Upper lobe of left lung (tissue), 6 donors: Measurements from ENCODE around the gene TRIM66. TPM values are rescaled to one million over a fixed set of nuclear protein-coding genes. Genes with fewer than 3 reads are reported as not detected.
A peak's percentile ranks its signal among the peaks of the same experiment; 100 is the strongest.

Source experiments
- ATAC-seq, 2 donors: fragments of 200-7000 bp; cut with Tn5 transposase; one replicate each; pipeline ENCODE4 v1.9.1; 2022; ENCODE audit warnings: mild to moderate bottlenecking in 2 of 2, moderate library complexity in 2 of 2; ENCODE audit not compliant: low FRiP score in 2 of 2
- DNase-seq, 2 donors: peaks; one replicate each; pipeline ENCODE4 v3.0.0-alpha.2; 2019 to 2020
- H3K27ac ChIP-seq, 4 donors: fragments of 200-600 bp; sonication (generic); one replicate each; pipeline ENCODE4 v1.5.1; 2016 to 2019
- H3K27me3 ChIP-seq, 4 donors: fragments of 200-600 bp; sonication (generic); one replicate each; pipeline ENCODE4 v1.5.1; 2017 to 2019
- H3K36me3 ChIP-seq, 4 donors: fragments of 200-600 bp; sonication (generic); one replicate each; pipeline ENCODE4 v1.5.1; 2016 to 2019
- H3K4me1 ChIP-seq, 4 donors: fragments of 200-600 bp; sonication (generic); one replicate each; pipeline ENCODE4 v1.5.1; 2018 to 2019
- H3K4me3 ChIP-seq, 4 donors: fragments of 200-600 bp; sonication (generic); one replicate each; pipeline ENCODE4 v1.5.1; 2017 to 2019; ENCODE audit warnings: mild to moderate bottlenecking in 2 of 4, moderate library complexity in 1 of 4
- H3K9me3 ChIP-seq, 4 donors: fragments of 200-600 bp; sonication (generic); one replicate each; pipeline ENCODE4 v1.5.1; 2018 to 2019
- EP300 ChIP-seq, 4 donors: sonication (generic); formaldehyde crosslinking; IDR thresholded peaks; one replicate each; pipeline ENCODE4 v1.5.1; 2017; ENCODE audit warnings: antibody characterized with exemption in 4 of 4, control low read depth in 2 of 4
- POLR2A ChIP-seq, 4 donors: fragments of 450-650 bp; IDR thresholded peaks; one replicate each; pipeline ENCODE4 v1.5.1; 2016 to 2017; ENCODE audit warnings: antibody characterized with exemption in 4 of 4, mild to moderate bottlenecking in 2 of 4
- POLR2AphosphoS5 ChIP-seq, 2 donors: sonication (generic); formaldehyde crosslinking; IDR thresholded peaks; one replicate each; pipeline ENCODE4 v1.5.1; 2017; ENCODE audit warnings: antibody characterized with exemption in 2 of 2
- WGBS, 2 donors: methylation state at CpG; one replicate each; pipeline ENCODE4 v1.1.5; 2017 to 2018; 5-methylcytosine and 5-hydroxymethylcytosine counted together
- small RNA-seq, 4 donors: library from RNA; depleted of rRNA; stranded (forward); fragments of <200 nt; gene quantifications; one replicate each; pipeline ENCODE3, GENCODE V24; 2016
- total RNA-seq, 6 donors: library from RNA; depleted of rRNA in 4 of 6; stranded (reverse); fragments of >200 nt in 4 of 6; gene quantifications; one replicate each; pipeline versions ENCODE4 v1.1.0 to v1.2.1, GENCODE V29; 2016 to 2021
- TF ChIP-seq, protein P1 (sequence below), 6 experiments: fragments of 450-650 bp in 4 of 6; fragments of 200-600 bp in 2 of 6; sonication (generic) in 2 of 6; IDR thresholded peaks; one replicate each; pipeline ENCODE4 v1.5.1; 2016 to 2019; ENCODE audit warnings: antibody characterized with exemption in 6 of 6
- donor health status: DM: no; HTN: no; CAD: no; lungs with moderate emphysema.
- donor health status: DM: no; HTN: yes; CAD: no; lungs with severe emphysema.

TRIM66 gene
- total RNA-seq, 6 donors from 2014 or later = 4.9 to 126 (median 11.2) TPM

DNA sequence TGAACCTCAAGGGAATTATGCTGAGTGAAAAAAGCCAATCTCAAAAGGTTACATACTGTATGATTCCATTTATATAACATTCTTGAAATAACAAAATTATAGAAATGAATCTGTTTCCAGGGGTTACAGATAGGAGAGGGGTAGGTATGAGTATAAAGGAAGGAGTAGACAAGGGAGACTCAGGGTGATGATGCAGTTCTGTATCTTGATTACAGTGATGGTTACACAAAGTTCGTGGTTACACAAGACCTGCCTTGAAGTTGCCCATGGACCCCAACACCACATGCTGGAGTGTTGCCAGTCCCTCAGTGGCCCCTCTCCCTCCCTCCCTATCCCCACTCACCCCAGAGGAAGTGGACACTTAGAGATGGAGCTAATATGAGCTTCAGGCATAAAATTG is 108.7 kb downstream of the TRIM66 start:
- Histone ChIP-seq H3K27me3 (no peaks in the 10 kb centered on the region), H3K4me3 (no peak overlapping the region), H3K27ac (no peak overlapping the region), H3K36me3 (no peaks in the 10 kb centered on the region), H3K4me1 (no peaks in the 10 kb centered on the region), H3K9me3 (peaks cover 0 to 5% (median 4%) of the 10 kb centered on the region in 4 donors)
- WGBS, 2 donors = 69% methylated on average over 1 of the region's 1 CpG
- DNase-seq (no peak), ATAC-seq (no peak)
- TF ChIP-seq POLR2AphosphoS5 (IDR thresholded peaks at IDR 0.05) (no peak), EP300 (IDR thresholded peaks at IDR 0.05) (no peak), POLR2A (IDR thresholded peaks at IDR 0.05) (no peak)
- TF ChIP-seq, protein P1, sequence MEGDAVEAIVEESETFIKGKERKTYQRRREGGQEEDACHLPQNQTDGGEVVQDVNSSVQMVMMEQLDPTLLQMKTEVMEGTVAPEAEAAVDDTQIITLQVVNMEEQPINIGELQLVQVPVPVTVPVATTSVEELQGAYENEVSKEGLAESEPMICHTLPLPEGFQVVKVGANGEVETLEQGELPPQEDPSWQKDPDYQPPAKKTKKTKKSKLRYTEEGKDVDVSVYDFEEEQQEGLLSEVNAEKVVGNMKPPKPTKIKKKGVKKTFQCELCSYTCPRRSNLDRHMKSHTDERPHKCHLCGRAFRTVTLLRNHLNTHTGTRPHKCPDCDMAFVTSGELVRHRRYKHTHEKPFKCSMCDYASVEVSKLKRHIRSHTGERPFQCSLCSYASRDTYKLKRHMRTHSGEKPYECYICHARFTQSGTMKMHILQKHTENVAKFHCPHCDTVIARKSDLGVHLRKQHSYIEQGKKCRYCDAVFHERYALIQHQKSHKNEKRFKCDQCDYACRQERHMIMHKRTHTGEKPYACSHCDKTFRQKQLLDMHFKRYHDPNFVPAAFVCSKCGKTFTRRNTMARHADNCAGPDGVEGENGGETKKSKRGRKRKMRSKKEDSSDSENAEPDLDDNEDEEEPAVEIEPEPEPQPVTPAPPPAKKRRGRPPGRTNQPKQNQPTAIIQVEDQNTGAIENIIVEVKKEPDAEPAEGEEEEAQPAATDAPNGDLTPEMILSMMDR (IDR thresholded peaks at IDR 0.05) = no peak

DNA sequence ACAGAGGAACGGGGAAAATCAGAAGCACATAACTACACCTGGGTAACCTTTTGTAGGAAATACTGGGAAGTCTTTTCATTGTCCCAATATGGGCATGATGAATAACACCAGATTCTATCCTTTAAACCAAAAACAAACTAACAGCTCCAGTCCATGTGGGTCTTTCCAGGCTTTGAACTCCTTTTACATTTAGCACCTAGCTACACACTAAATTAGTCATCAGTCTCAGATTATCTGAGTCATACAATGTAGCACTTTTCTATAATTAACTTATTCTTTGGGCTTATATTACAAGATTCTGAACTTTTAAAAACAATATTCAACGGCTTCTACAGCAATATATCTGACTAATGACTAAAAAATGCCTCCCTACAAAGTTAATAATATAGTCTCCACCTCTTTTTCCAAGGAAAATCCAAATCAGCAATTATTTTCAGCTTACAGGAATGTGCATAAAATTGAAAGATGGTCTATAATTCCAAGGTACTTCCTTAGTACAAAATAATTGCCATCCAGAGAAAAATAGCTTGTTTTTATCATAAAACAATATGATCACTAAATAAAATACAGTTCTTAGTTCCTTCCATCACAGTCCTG is 114.8 kb downstream of the TRIM66 start:
- DNase-seq = no peak
- TF ChIP-seq, protein P1 (IDR thresholded peaks at IDR 0.05) = no peak
- TF ChIP-seq POLR2A (IDR thresholded peaks at IDR 0.05) (no peak), EP300 (IDR thresholded peaks at IDR 0.05) (no peak), POLR2AphosphoS5 (IDR thresholded peaks at IDR 0.05) (no peak)
- Histone ChIP-seq H3K4me3 (no peak overlapping the region), H3K4me1 (no peaks in the 10 kb centered on the region), H3K27me3 (no peaks in the 10 kb centered on the region), H3K36me3 (no peaks in the 10 kb centered on the region), H3K9me3 (no peaks in the 10 kb centered on the region), H3K27ac (no peak overlapping the region)
- ATAC-seq = no peak
- 72 to 75% methylated on average over 2 of the region's 2 CpGs for WGBS, 2 donors

DNA sequence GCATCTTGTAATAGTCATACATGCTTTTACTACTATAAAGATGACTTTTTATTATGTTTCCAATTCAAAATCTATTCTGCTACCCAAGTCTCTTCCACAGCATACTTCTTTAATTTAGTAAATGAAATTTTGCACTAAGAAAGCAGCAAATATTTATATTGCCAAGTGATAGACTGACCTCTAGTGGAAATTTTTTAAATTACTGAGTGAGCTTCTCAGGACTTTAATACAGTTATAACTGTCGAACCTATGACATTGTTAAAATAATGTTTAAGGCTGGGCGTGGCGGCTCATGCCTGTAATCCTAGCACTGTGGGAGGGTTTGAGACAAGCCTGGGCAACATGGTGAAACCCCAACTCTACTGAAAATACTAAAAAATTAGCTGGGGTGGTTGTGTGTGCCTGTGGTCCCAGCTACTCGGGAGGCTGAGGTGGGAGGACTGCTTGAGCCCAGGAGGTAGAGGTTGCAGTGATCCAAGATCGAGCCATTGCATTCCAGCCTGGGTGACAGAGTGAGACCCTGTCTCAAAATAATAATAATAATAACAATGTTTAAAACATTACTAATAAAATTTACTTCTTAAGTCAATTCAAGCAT is 115.8 kb downstream of the TRIM66 start:
- DNase-seq = no peak
- peak in 1 of 2 donors; percentile 61 for ATAC-seq
- H3K9me3 ChIP-seq = peaks cover 0 to 2% (median 2%) of the 10 kb centered on the region in 4 donors
- H3K4me1 ChIP-seq = no peaks in the 10 kb centered on the region
- TF ChIP-seq EP300 (IDR thresholded peaks at IDR 0.05) (no peak), POLR2AphosphoS5 (IDR thresholded peaks at IDR 0.05) (no peak), POLR2A (IDR thresholded peaks at IDR 0.05) (no peak)
- TF ChIP-seq, protein P1 (IDR thresholded peaks at IDR 0.05) = peak in 5 of 6 experiments; percentile 50 to 60 (median 56)
- H3K4me3 ChIP-seq = no peak overlapping the region
- 39 to 44% methylated on average over 5 of the region's 5 CpGs for WGBS, 2 donors
- H3K27me3 ChIP-seq = no peaks in the 10 kb centered on the region
- no peak overlapping the region for H3K27ac ChIP-seq
- H3K36me3 ChIP-seq = no peaks in the 10 kb centered on the region

DNA sequence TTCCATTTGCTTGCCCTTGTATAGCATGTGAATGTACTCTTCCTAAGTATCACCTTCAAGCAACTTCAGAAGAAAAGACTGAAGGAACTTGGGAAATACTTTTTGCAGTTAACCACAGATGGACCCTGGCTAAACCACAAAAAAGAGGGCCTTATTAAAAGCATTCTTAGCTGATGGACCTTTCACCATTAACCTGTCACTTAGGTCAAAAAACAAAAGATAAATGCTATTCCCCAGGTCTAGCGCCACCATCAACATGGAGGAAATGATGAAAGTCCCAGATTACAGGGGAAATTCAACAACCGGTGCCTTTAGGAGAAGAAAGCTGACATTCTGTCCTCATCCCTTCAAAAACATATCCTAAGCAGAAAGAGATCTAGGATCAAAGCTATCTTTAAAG is 117.9 kb downstream of the TRIM66 start:
- Histone ChIP-seq H3K36me3 (no peaks in the 10 kb centered on the region), H3K9me3 (peaks cover 0 to 9% (median 6%) of the 10 kb centered on the region in 4 donors), H3K27me3 (no peaks in the 10 kb centered on the region), H3K4me3 (no peak overlapping the region), H3K4me1 (no peaks in the 10 kb centered on the region), H3K27ac (no peak overlapping the region)
- TF ChIP-seq POLR2A (IDR thresholded peaks at IDR 0.05) (no peak), POLR2AphosphoS5 (IDR thresholded peaks at IDR 0.05) (no peak), EP300 (IDR thresholded peaks at IDR 0.05) (no peak)
- TF ChIP-seq, protein P1 (IDR thresholded peaks at IDR 0.05) = no peak
- no peak for ATAC-seq
- DNase-seq = no peak
- WGBS, 2 donors = 47 to 63% methylated on average over 2 of the region's 2 CpGs

Small RNAs within 50 kb of the gene (small RNA-seq; reads per million reads assigned to genes)
- 0 reads per million in 4 donors for gene SNORA3A
- gene SNORA3B = 1.1 to 1.6 (median 1.2) reads per million in 4 donors

Other genes starting within 250 kb of the TRIM66 start
- 10 to 100 TPM; 10.3 to 77.0 (median 15.6) TPM for gene STK33, start 88.4 kb downstream of the TRIM66 start, total RNA-seq
- gene RPL27A, start 127 bp upstream of the TRIM66 start, total RNA-seq = 1,000 to 10,000 TPM in 1 of 6 donors, 100 to 1,000 TPM in 5; 652 to 1,317 (median 861) TPM
- 10 to 100 TPM; 17.4 to 31.8 (median 23.1) TPM for gene AKIP1, start 228.5 kb upstream of the TRIM66 start, total RNA-seq